GM12891 (cell line): ENCODE results near the gene ISG20L2.

ENCODE experiments used
- POLR2A ChIP-seq: IDR thresholded peaks from 2 replicates; pipeline ENCODE4 v1.6.1; 2011; ENCODE audit warnings: low read depth, low read length, control low read depth
- POLR2AphosphoS5 ChIP-seq: IDR thresholded peaks from 2 replicates; pipeline ENCODE4 v1.6.1; 2011; ENCODE audit warnings: low read depth, low read length, control low read depth
- SPI1 ChIP-seq: IDR thresholded peaks from 2 replicates; pipeline ENCODE4 v1.6.1; 2011; ENCODE audit warnings: low read depth, low read length, control low read depth
- TAF1 ChIP-seq: IDR thresholded peaks from 2 replicates; pipeline ENCODE4 v1.6.1; 2011; ENCODE audit warnings: low read depth, low read length, control low read depth

GRCh38 chr1:156692925-156693847 is 35.4 kb downstream of the ISG20L2 start:
- TF ChIP-seq POLR2A (no peak), TAF1 (no peak), SPI1 (no peak), POLR2AphosphoS5 (no peak)
